H1 (cell line): ENCODE measurements around the gene TRMT61A.

Source experiments
- CBX8 ChIP-seq: fragments of 300-800, 300-1000 bp; sonication (generic); IDR thresholded peaks from 2 replicates; pipeline ENCODE4 v1.7.1; 2016; ENCODE audit warnings: low read depth, low read length, borderline replicate concordance
- EP300 ChIP-seq, 2 experiments: IDR thresholded peaks; 1 replicate in 1 of 2; 2 replicates in 1 of 2; pipeline ENCODE4 v1.6.1; 2011 to 2012; ENCODE audit warnings: low read depth in 2 of 2, low read length in 2 of 2, mild to moderate bottlenecking in 2 of 2, borderline replicate concordance in 1 of 2, inconsistent platforms in 1 of 2, moderate library complexity in 1 of 2
- EZH2 ChIP-seq: fragments of 200-600 bp; sonication (generic); IDR thresholded peaks from 2 replicates; pipeline ENCODE4 v1.7.1; 2012; ENCODE audit warnings: low read depth, mild to moderate bottlenecking, moderate library complexity, low read length, inconsistent platforms; ENCODE audit not compliant: severe bottlenecking
- PHF8 ChIP-seq: fragments of 200-600 bp; sonication (generic); conservative IDR thresholded peaks from 2 replicates; pipeline ENCODE4 v1.7.1; 2012; ENCODE audit warnings: low read depth, mild to moderate bottlenecking, inconsistent platforms, low read length, moderate library complexity
- POLR2A ChIP-seq, 2 experiments: IDR thresholded peaks; 1 replicate in 1 of 2; 2 replicates in 1 of 2; pipeline ENCODE4 v1.6.1; 2011; ENCODE audit warnings: low read depth in 2 of 2, low read length in 2 of 2, mild to moderate bottlenecking in 2 of 2; ENCODE audit errors: control extremely low read depth in 1 of 2
- RAD21 ChIP-seq, 2 experiments: IDR thresholded peaks in 1 of 2; conservative IDR thresholded peaks in 1 of 2; 2 replicates each; pipeline ENCODE4 v1.6.1; 2011; ENCODE audit warnings: low read depth in 2 of 2, low read length in 2 of 2, improper control_type of control experiment in 1 of 2, inconsistent platforms in 1 of 2, mild to moderate bottlenecking in 1 of 2, moderate library complexity in 1 of 2
- SIRT6 ChIP-seq: IDR thresholded peaks from one replicate; pipeline ENCODE4 v1.7.1; 2012; ENCODE audit warnings: low read length, inconsistent platforms
- TAF1 ChIP-seq: IDR thresholded peaks from 2 replicates; pipeline ENCODE4 v1.6.1; 2011; ENCODE audit warnings: mild to moderate bottlenecking, low read depth, low read length
- TF ChIP-seq, protein P1 (sequence below), 3 experiments: IDR thresholded peaks; 1 replicate in 2 of 3; 2 replicates in 1 of 3; pipeline versions ENCODE4 v1.5.1 to v1.6.1; 2011; ENCODE audit warnings: low read length in 3 of 3, mild to moderate bottlenecking in 3 of 3, inconsistent platforms in 2 of 3, low read depth in 1 of 3, moderate library complexity in 1 of 3; ENCODE audit not compliant: insufficient read depth in 1 of 3; ENCODE audit errors: control extremely low read depth in 1 of 3
- TF ChIP-seq, protein P2 (sequence below): IDR thresholded peaks from 2 replicates; pipeline ENCODE4 v1.6.1; 2012; ENCODE audit warnings: low read length, inconsistent platforms

- TF ChIP-seq TAF1 (no peak), PHF8 (no peak), POLR2A (IDR thresholded peaks at IDR 0.05; ENCODE audit: control extremely low read depth in 1 of 2, low read depth in 2 of 2, low read length in 2 of 2) (no peak), CBX8 (no peak), SIRT6 (no peak), EZH2 (no peak), EP300 (IDR thresholded peaks at IDR 0.05; ENCODE audit: borderline replicate concordance in 1 of 2, low read depth in 2 of 2, low read length in 2 of 2) (no peak), RAD21 (IDR thresholded peaks at IDR 0.05 in 1 of 2, conservative IDR thresholded peaks at IDR 0.05 in 1 of 2; ENCODE audit: low read depth in 2 of 2, low read length in 2 of 2) (no peak)
- TF ChIP-seq, protein P1, sequence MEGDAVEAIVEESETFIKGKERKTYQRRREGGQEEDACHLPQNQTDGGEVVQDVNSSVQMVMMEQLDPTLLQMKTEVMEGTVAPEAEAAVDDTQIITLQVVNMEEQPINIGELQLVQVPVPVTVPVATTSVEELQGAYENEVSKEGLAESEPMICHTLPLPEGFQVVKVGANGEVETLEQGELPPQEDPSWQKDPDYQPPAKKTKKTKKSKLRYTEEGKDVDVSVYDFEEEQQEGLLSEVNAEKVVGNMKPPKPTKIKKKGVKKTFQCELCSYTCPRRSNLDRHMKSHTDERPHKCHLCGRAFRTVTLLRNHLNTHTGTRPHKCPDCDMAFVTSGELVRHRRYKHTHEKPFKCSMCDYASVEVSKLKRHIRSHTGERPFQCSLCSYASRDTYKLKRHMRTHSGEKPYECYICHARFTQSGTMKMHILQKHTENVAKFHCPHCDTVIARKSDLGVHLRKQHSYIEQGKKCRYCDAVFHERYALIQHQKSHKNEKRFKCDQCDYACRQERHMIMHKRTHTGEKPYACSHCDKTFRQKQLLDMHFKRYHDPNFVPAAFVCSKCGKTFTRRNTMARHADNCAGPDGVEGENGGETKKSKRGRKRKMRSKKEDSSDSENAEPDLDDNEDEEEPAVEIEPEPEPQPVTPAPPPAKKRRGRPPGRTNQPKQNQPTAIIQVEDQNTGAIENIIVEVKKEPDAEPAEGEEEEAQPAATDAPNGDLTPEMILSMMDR (IDR thresholded peaks at IDR 0.05; ENCODE audit: control extremely low read depth in 1 of 3, insufficient read depth in 1 of 3, low read depth in 1 of 3, low read length in 3 of 3), result no peak
- TF ChIP-seq, protein P2, sequence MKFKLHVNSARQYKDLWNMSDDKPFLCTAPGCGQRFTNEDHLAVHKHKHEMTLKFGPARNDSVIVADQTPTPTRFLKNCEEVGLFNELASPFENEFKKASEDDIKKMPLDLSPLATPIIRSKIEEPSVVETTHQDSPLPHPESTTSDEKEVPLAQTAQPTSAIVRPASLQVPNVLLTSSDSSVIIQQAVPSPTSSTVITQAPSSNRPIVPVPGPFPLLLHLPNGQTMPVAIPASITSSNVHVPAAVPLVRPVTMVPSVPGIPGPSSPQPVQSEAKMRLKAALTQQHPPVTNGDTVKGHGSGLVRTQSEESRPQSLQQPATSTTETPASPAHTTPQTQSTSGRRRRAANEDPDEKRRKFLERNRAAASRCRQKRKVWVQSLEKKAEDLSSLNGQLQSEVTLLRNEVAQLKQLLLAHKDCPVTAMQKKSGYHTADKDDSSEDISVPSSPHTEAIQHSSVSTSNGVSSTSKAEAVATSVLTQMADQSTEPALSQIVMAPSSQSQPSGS, result no peak
Observed at GRCh38 chr14:103499709-103500108, 29.3 kb upstream of the TRMT61A start.
